ENCODE data around the gene ALX4.

The ALX4 gene

DNA sequence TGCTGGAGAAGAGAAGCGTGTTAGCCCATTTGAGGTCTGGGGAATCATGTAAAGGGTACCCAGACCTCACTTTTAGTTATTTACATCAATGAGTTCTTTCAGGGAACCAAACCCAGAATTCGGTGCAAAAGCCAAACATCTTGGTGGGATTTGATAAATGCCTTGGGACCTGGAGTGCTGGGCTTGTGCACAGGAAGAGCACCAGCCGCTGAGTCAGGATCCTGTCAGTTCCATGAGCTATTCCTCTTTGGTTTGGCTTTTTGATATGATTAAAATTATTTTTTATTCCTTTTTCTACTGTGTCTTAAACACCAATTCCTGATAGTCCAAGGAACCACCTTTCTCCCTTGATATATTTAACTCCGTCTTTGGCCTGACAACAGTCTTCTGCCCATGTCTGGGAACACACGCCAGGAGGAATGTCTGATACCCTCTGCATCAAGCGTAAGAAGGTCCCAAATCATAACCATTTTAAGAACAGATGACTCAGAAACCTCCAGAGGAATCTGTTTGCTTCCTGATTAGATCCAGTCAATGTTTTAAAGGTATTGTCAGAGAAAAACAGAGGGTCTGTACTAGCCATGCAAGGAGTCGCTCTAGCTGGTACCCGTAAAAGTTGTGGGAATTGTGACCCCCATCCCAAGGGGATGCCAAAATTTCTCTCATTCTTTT is 65.2 kb downstream of the ALX4 start:
- no peak for DNase-seq (ENCODE audit: low read depth in 2 of 2)

DNA sequence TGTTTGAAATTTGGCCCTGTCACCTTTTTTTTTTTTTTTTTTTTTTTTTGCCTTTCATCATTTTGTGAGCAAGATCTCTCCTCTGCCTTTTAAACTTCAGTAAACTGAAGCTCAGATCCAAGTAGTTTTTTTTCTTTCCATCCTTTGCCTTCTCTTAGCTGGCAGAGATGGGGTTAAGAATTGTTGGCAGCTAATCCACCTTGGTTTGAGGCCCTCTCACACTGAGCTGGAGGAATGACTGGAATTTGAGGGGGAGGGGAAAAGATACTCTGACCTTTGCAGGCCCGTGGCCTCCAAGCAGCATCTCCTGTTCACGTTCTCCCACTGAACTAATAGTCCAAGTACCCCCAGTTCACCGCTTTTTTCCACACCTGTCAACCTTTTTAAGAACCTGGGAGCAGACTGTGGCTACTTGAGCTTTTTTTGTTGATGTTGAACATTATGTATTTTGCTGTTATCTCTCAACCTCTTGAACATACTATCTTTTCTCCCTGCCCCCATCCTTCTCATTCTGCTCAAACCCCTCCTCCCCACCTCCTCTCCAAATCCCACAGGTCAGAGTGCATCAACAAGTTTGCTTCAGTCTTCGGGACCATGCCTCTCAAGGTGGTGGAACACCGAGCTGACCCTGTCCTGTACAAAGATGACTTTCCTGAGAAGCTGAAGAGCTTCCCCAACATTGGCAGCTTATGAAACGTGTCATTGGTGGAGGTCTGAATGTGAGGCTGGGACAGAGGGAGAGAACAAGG is 66.2 kb downstream of the ALX4 start:
- no peak for DNase-seq (ENCODE audit: low read depth in 2 of 2)

DNA sequence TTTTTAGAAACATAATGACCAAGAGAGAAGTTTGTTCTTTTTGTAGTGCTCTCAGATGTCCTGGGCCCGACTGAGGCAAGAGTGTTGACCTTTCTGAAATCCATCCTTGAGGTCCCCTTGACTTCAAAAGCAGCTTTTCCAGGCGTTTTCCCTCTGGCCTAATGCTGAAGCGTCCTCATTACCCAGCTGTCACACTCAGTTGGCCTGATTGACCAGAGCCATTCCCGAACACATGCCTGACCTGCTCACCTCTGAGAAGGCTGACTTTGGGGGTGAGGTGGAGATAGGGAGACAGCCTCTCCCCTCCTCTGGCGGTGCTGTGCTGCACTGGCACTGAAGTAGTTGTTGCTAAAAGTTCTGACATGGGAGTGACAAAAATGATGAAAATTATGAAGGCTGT is 66.9 kb downstream of the ALX4 start:
- DNase-seq (ENCODE audit: low read depth in 2 of 2), result no peak

DNA sequence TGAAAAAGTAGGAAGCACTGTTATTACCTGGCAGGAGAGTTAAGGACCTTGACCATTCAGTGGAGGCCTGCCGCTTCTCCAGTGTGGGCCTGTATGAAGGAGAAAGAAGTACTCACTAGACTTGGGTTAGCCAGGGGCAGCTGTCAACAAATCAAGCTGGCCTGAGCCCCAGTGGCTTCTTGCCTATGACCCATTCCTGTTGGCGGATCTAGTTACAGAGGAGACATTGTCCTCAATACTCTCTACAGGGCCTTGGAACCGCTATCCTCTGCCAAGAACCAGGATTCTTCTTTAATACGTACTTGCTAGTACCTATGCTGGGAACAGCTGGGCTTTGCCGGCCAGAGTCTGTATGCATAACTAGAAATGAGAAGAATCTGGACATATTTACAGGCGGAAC is 68.1 kb downstream of the ALX4 start:
- DNase-seq (ENCODE audit: low read depth in 2 of 2), result no peak

DNA sequence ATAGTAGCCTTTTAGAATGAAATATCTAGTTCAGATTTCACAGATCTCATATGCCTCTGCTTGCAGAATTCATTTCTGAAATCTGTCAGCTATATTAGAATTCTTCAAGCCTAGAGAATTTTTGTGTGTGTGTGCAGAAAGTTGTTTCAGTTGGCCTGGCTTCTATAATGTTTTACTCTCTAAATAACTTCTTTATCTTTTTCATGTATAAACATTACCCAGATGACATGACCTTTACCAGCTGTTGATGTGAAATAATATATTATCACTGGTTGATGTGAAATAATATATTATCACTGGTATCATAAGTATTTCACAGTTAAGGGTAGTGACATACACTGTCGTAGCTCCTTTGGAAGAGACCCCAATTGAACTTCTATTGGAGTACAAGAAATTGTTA is 72.8 kb downstream of the ALX4 start:
- DNase-seq (ENCODE audit: low read depth in 2 of 2), result no peak

DNA sequence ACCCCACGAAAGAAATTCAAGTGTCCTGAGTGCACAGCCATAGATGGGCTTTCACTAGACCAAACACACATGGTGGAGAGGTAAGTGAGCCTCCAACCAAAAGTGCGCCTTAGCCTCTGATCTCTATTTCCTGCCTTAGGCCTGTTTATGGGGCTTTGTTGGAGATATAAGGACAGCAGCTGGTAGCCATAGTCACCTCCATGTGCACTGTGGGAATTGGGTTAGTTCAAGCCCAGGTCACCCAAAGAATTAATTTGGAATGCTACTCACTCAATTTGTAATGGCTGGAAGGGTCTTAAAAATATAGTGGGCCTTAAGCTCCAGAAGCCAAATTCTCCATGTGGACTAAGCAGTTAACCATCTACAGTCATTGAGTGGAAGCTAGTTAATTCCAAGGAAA is 73.6 kb downstream of the ALX4 start:
- DNase-seq (ENCODE audit: low read depth in 2 of 2), result no peak

DNA sequence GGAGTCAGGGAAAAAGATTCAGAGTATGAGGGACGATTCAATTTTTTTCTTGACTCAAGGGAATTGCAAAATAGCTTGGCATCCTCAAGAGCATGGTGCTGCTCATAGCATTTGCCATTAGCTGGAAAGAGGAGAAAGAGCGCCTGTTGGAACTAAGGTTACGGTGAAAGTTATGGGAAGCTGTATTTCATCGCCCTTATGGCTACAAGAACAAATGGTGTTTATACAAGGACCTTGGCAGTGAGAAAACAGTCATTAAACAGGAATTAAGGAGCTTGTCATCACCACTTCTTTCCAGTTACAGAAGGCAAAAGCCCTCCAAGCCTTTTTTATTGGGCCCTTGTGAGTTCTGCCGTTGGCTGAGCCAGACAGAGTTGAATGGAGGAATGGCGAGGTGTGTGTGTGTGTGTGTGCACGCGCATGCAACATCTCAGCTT is 74.2 kb downstream of the ALX4 start:
- DNase-seq (ENCODE audit: low read depth in 2 of 2), result no peak

DNA sequence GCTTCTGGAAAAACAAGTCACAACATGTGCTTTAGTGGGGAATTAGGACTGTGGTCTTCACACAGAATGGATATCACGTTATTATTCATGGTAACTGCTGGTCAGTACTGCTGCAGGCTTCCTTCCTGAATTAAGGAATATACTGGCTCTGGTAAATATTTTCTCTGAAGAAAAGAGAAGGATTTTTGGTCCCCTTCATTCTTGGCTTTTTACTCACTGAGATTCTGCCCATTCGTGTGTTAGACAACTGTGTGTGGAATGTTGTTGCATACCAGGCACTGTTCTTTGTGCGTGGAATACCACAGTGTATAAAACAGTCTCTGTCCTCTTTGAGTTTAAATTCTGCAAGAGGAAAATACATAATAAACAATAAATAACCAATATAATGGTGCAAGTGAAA is 80.3 kb downstream of the ALX4 start:
- DNase-seq (ENCODE audit: low read depth in 2 of 2), result no peak

DNA sequence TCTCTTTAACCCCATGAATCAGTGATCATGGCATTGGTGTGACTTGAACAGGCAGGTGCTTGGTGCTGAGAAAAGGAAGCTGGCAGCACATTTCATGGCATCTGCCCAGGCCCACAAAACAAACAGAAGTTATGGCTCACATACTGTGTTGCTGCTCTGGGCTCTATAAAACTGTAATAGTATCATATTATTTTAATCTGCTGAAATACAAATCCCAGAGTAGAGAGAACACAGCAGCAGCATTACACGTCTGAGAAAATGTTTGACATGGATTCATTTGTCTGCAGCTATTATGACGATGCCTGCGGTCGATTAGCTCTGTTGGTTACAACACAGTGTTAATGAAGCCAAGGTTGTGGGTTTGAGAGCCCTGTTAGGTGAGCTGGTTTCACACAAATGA is 80.8 kb downstream of the ALX4 start:
- no peak for DNase-seq (ENCODE audit: low read depth in 2 of 2)

DNA sequence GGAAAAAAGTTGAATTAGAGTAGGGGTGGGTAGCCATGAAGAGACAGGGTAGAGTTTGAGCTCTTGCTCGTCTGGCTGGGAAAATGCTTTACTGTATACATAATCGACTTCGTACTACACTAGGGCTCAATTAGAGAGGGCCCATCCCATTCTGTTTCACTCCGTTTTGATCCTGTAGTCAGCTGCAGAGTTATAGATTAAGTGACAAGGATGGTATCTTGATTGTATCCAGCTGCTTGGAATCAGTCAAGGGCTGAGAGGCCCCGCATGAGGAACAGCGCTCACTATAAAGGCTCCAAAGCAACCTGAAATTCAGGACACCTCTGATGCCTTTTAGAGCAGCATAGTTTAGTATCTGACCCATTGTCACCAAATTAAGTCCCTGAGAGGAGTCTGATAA is 81.6 kb downstream of the ALX4 start:
- DNase-seq (ENCODE audit: low read depth in 2 of 2), result no peak

DNA sequence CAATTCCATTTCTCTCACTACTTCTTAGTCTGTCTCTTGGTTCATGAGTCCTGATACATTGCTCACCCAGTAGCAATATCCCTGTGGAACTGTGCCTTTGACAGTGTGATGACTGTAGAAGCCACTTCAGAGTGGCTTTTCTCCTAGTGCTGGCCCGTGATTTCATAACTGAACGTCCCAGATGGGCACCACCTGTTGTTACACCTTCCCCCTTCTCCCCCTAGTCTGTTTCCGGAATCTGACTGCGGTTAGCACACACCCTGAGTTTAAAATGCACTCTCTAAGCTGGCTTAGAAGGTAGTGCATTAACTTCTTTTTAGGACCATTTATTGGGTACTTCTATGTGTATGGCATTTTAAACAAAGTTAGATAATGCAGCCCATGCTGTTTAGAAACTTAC is 83.0 kb downstream of the ALX4 start:
- no peak for DNase-seq (ENCODE audit: low read depth in 2 of 2)

DNA sequence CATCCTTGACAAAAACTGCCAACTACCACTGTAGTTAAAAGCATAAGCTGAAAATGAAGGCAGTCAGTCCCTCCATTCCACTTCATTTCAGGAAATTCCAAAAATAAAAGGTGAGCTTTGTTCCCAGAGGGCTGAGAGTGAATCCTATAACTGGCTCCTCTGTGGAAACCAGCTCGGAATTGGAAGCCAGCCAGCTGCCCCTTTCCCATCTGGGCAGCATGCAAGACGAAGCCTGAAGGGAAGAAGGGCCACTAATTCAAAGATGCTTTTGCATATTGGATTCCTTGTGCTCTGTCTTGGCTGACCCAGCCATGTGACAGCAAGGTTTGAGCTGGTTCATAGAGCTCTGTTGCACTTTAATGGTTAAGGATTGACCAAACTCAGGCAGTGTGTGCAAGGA is 83.4 kb downstream of the ALX4 start:
- DNase-seq (ENCODE audit: low read depth in 2 of 2), result no peak

DNA sequence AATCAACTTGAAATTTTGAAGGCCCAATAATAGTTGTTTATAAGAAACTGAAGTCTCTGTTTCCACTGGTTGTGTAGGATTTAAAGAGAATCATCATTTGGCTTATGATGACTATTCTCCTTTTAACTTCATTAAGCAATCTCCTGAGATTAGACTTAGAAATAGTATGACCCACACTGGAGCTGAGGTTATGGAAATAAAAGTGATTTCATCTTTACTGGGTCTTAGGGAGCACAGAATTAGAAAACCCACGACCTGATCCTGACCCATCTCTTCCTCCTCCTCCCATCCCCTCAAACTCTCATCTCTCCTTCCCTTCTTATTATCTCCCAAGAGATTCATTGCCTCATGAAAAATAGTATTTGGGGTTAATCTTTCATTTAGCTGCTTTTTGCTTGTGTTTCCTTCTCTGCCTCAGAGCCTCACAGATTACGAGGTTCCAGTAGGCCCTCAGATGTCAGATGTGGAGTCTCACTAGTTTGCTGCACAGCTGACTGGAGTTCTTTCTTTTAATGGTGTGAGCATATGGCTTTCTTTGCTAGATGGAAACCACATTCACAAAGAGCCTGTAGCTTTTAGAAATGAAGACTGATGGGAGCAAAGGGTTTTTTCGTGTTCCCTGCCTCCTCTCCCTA is 85.0 kb downstream of the ALX4 start:
- DNase-seq (ENCODE audit: low read depth in 2 of 2), result no peak

DNA sequence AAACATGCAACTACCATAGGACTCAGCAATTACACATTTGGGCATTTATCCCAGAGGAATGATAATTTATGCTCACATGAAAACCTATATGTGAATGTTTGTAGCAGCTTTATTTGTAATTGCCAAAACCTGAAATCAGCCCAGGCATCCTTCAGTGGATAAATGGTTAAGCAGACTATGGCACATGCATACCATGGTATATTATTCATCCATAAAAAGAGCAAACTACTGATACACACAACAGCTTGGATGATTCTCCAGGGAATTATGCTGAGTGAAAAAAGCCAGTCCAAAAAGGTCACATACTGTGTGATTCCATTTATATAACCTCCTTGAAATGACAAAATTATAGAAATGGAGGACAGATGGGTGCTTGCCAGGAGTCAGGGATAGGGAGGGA is 86.7 kb downstream of the ALX4 start:
- no peak for DNase-seq (ENCODE audit: low read depth in 2 of 2)

DNA sequence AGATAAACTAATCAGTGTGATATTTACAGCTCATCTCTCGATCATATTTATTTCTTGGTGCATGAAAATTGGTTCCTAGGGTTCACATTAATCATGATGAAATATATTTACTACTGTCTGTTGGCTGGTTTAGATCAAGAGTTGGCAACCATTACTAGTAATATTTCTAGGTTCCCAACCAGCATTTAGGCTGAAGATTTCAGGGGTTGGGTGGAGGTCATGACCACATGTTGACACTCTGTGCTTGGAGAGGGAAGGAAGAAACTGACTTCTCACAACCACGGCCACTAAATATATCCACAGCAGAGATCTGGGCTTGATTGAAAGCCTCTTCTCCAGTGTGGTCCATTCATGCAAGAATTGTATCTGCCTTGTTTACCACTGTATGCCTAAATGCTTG is 87.9 kb downstream of the ALX4 start:
- no peak for DNase-seq (ENCODE audit: low read depth in 2 of 2)

DNA sequence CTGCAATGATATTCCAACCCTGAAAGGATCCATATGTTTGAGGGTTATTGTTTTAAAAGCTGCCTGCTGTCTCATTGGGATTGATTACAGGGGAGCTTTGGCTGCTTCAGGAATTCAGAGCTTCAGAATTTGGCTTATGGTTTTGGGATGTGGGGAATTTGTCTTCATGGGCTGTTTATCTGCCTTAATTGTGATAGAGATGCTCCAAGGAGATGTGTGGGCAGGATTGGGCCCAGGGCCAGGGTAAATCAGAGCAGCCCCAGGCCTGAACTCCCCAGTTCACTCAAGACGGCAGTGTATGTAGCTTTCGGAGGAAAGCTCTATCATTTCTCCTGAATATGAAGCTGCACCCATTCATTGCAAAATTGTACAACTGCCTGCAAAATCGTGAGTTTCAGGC is 88.5 kb downstream of the ALX4 start:
- DNase-seq (ENCODE audit: low read depth in 2 of 2), result no peak

DNA sequence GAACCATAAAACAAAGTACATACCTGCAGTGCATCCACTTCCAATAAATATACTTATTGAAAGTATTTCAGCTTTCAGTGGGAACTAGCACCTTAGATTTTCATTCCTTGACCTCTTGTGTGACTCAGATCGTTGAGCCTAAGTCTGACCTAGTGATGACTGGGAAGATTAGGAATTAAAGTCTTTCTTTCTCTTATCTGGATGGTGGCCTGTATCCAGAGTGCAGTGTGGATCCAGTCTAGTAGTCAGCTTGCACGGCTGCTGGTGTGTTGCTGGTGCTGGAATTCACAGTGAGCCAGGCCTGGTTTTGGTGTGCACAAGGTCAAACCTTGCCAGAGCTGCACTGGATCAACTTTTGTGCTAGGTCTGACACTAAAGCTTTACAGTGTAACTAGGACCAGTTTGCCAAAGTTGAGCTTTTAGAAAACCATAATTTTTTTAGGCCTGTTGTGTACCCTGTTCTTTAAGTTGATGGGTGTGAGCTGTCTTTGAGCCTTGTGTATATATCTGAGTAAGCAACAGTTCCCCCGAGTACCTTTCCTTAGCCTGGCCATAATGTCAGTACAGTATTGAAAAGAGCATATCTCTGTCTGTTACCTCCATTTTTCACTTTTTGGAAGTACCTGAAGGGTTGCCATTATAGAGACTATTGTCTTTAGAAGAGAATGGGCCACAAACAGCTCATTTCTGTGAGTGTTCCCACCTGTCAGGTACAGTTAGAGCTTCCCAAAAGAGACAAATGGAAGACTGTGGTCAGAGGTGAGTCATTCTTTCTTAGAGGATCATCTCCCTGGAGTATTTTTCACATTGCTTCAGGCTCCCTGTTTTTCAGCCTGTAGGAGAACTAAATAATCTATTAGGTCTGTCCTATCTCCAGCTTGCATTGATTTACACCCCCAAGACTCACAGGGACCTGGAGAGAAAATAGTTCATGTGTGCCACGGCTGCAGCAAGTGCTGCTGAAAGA is 89.8 kb downstream of the ALX4 start:
- no peak for DNase-seq (ENCODE audit: low read depth in 2 of 2)

DNA sequence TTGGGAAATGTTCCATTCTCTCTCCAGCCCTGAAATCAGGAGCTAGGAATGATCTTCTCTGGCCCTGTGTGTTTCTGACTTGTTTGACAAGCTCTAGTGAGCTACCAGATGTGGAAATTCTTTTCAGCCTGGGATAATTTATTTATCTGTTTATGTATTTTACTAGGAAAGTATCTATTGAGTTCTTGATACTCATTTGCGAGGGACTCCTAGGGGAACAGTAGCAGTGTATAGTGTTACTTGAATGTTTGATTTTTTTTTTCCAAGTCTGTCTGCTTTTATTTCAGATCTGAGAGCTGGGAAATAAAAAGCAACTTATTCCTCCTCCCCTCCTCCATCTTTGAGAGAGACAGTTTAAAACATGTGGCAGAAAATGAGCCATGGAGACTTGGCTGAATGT is 92.5 kb downstream of the ALX4 start:
- DNase-seq (ENCODE audit: low read depth in 2 of 2), result no peak

DNA sequence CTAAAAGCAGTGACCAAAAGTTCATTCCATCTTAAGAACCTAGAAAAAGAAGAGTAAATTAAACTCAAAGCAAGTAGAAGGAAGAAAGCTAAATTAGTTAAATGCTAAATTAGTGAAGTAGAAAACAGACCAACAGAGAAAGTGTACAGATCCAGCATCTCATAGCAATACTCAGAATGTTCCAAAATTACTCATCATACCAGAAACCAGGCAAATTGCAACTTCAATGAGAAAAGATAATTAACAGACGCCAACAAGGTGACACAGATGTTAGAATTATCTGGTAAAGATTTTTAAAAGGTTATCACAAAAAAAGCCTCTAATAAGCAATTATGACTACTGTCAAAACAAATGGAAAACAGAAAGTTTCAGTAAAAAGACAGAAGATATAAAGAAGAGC is 96.8 kb downstream of the ALX4 start:
- no peak for DNase-seq (ENCODE audit: low read depth in 2 of 2)

DNA sequence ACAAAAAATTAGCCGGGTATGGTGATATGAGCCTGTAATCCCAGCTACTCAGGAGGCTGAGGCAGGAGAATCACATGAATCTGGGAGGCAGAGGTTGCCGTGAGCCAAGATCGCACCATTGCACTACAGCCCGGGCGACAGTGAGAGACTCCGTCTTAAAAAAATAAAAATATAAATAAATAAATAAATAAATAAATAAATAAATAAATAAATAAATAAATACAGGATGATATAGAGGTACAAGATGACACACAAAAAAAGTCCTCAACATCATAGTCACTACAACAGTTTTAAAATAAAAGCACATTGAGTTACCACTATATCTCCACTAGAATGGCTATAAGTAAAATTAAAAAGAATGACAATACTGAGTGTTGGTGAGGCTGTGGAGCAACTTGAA is 97.8 kb downstream of the ALX4 start:
- DNase-seq (ENCODE audit: low read depth in 2 of 2), result no peak
